Esophagus muscularis mucosa (tissue), 4 donors: ENCODE measurements around the gene PLOD2. TPM values are rescaled to one million over a fixed set of nuclear protein-coding genes. Genes with fewer than 3 reads are reported as not detected.

Experiments used
- DNase-seq: peaks from one replicate; pipeline ENCODE4 v3.0.0-alpha.2; 2017; ENCODE audit errors: extremely low spot score
- H3K27ac ChIP-seq, 4 donors: fragments of 200-600 bp; sonication (generic); replicated peaks in 1 of 4; 1 replicate in 3 of 4; 2 replicates in 1 of 4; pipeline ENCODE4 v1.5.1; 2016 to 2019; ENCODE audit warnings: mild to moderate bottlenecking in 1 of 4
- H3K27me3 ChIP-seq, 4 donors: fragments of 200-600 bp; sonication (generic); one replicate each; pipeline versions ENCODE4 v1.5.1 to v1.6.0; 2016 to 2019
- H3K36me3 ChIP-seq, 4 donors: fragments of 200-600 bp; sonication (generic); one replicate each; pipeline ENCODE4 v1.5.1; 2016 to 2019
- H3K4me1 ChIP-seq, 4 donors: fragments of 200-600 bp; sonication (generic); one replicate each; pipeline ENCODE4 v1.5.1; 2016 to 2019
- H3K4me3 ChIP-seq, 4 donors: fragments of 200-600 bp; sonication (generic); 1 replicate in 2 of 4; 2 replicates in 2 of 4; pipeline ENCODE4 v1.5.1; 2016 to 2019; ENCODE audit warnings: mild to moderate bottlenecking in 4 of 4, moderate library complexity in 1 of 4
- H3K9me3 ChIP-seq, 4 donors: fragments of 200-600 bp; sonication (generic); 1 replicate in 3 of 4; 2 replicates in 1 of 4; pipeline ENCODE4 v1.5.1; 2016 to 2019
- CTCF ChIP-seq, 3 experiments: fragments of 200-600 bp in 2 of 3; fragments of 450-650 bp in 1 of 3; sonication (generic) in 2 of 3; IDR thresholded peaks; one replicate each; pipeline ENCODE4 v1.5.1; 2017 to 2019; ENCODE audit warnings: antibody characterized with exemption in 3 of 3, mild to moderate bottlenecking in 2 of 3, moderate library complexity in 1 of 3
- EP300 ChIP-seq: sonication (generic); formaldehyde crosslinking; IDR thresholded peaks from one replicate; pipeline ENCODE4 v1.6.1; 2017; ENCODE audit warnings: antibody characterized with exemption
- POLR2A ChIP-seq: fragments of 450-650 bp; IDR thresholded peaks from one replicate; pipeline ENCODE4 v1.6.1; 2017; ENCODE audit warnings: antibody characterized with exemption, moderate library complexity, mild to moderate bottlenecking, low read depth
- POLR2AphosphoS5 ChIP-seq, 2 donors: sonication (generic); formaldehyde crosslinking; IDR thresholded peaks; one replicate each; pipeline ENCODE4 v1.6.1; 2017; ENCODE audit warnings: antibody characterized with exemption in 2 of 2
- WGBS: methylation state at CpG from one replicate; pipeline ENCODE4 v1.1.5; 2018; 5-methylcytosine and 5-hydroxymethylcytosine counted together
- intact Hi-C: fragments of 100-400 bp; cut with DNase I; formaldehyde crosslinking; loops from one replicate; pipeline ENCODE4 v1.15.1; 2023
- total RNA-seq, 4 donors: library from RNA; depleted of rRNA; stranded (reverse); fragments of >200 nt; gene quantifications; one replicate each; pipeline versions ENCODE4 v1.1.0 to v1.2.1, GENCODE V29; 2016

PLOD2 gene
- total RNA-seq, 4 donors from 2014 or later = 48.2 to 84.7 (median 54.9) TPM

- peaks cover 13 to 56% (median 54%) of the 10 kb centered on the region in 4 donors for H3K4me1 ChIP-seq
- whole genome bisulfite sequencing = 60% methylated on average over 7 of the region's 7 CpGs
- intact Hi-C loops = no loop called here
Measured at GRCh38 chr3:146164971-146165769, 4.2 kb upstream of the PLOD2 start.

GRCh38 chr3:146164506-146164905, 3.5 kb upstream of the PLOD2 start:
- Histone ChIP-seq H3K4me3 (no peak overlapping the region), H3K4me1 (peaks cover 14 to 56% (median 54%) of the 10 kb centered on the region in 4 donors), H3K9me3 (no peaks in the 10 kb centered on the region), H3K27ac (peak overlapping the region; percentile 73 to 99 (median 94)), H3K27me3 (no peaks in the 10 kb centered on the region), H3K36me3 (no peaks in the 10 kb centered on the region)
- intact Hi-C loops = no loop called here
- no peak for DNase-seq
- TF ChIP-seq POLR2AphosphoS5 (IDR thresholded peaks at IDR 0.05) = no peak
- no peak for TF ChIP-seq POLR2A
- TF ChIP-seq EP300 = no peak
- TF ChIP-seq CTCF (IDR thresholded peaks at IDR 0.05) = no peak

More at GRCh38 chr3:146164971-146165769, 4.2 kb upstream of the PLOD2 start:
- H3K36me3 ChIP-seq = no peaks in the 10 kb centered on the region
- H3K27ac ChIP-seq = peak overlapping the region; percentile 64 to 97 (median 76)
- no peaks in the 10 kb centered on the region for H3K9me3 ChIP-seq
- no peak overlapping the region for H3K4me3 ChIP-seq
- H3K27me3 ChIP-seq = no peaks in the 10 kb centered on the region
- TF ChIP-seq EP300 (no peak), POLR2AphosphoS5 (IDR thresholded peaks at IDR 0.05) (no peak), POLR2A (no peak), CTCF (IDR thresholded peaks at IDR 0.05) (no peak)
- no peak for DNase-seq

- H3K36me3 ChIP-seq = no peaks in the 10 kb centered on the region
- H3K27ac ChIP-seq = peak overlapping the region; percentile 91 to 99 (median 96)
- no peaks in the 10 kb centered on the region for H3K9me3 ChIP-seq
- TF ChIP-seq POLR2AphosphoS5 (IDR thresholded peaks at IDR 0.05) (no peak), POLR2A (no peak), CTCF (IDR thresholded peaks at IDR 0.05) (no peak), EP300 (no peak)
- H3K4me3 ChIP-seq = no peak overlapping the region
- DNase-seq = no peak
- no peaks in the 10 kb centered on the region for H3K27me3 ChIP-seq
- intact Hi-C loops = no loop called here
- H3K4me1 ChIP-seq = peaks cover 19 to 59% (median 57%) of the 10 kb centered on the region in 4 donors
Measured at GRCh38 chr3:146164071-146164470, 3.1 kb upstream of the PLOD2 start.

GRCh38 chr3:146163584-146163983, 2.6 kb upstream of the PLOD2 start:
- TF ChIP-seq EP300 (no peak), CTCF (IDR thresholded peaks at IDR 0.05) (peak in 2 of 3 experiments; percentile 10 to 47), POLR2A (no peak), POLR2AphosphoS5 (IDR thresholded peaks at IDR 0.05) (peak in 1 of 2 donors; percentile 56)
- Histone ChIP-seq H3K4me3 (no peak overlapping the region), H3K27ac (peak overlapping the region; percentile 91 to 99 (median 96)), H3K36me3 (no peaks in the 10 kb centered on the region), H3K4me1 (peaks cover 24 to 64% (median 62%) of the 10 kb centered on the region in 4 donors), H3K9me3 (no peaks in the 10 kb centered on the region), H3K27me3 (no peaks in the 10 kb centered on the region)
- 59% methylated on average over 2 of the region's 2 CpGs for WGBS
- intact Hi-C loops = no loop called here
- no peak for DNase-seq
